Spleen (tissue), 7 donors: ENCODE results near the gene COIL.

Source experiments
- CTCF ChIP-seq, 11 experiments: fragments of 200-600 bp in 7 of 11; fragments of 450-650 bp in 4 of 11; sonication (generic) in 4 of 11; IDR thresholded peaks in 8 of 11; conservative IDR thresholded peaks in 3 of 11; 1 replicate in 7 of 11; 2 replicates in 4 of 11; pipeline versions ENCODE4 v1.4.0 to v1.8.0; 2016 to 2021; ENCODE audit warnings: antibody characterized with exemption in 11 of 11, inconsistent platforms in 4 of 11, mild to moderate bottlenecking in 1 of 11
- POLR2A ChIP-seq, 3 donors: fragments of 450-650 bp; IDR thresholded peaks; one replicate each; pipeline ENCODE4 v1.5.1; 2017; ENCODE audit warnings: antibody characterized with exemption in 3 of 3, mild to moderate bottlenecking in 1 of 3
- POLR2AphosphoS5 ChIP-seq, 3 donors: sonication (generic); formaldehyde crosslinking; IDR thresholded peaks; one replicate each; pipeline ENCODE4 v1.5.1; 2017; ENCODE audit warnings: antibody characterized with exemption in 3 of 3
- donor health status: DM: no; HTN: no; CAD: no; lungs with moderate emphysema.
- donor health status: DM: no; HTN: no; CAD: no.
- donor health status: DM: no; HTN: no; CAD: no.

DNA sequence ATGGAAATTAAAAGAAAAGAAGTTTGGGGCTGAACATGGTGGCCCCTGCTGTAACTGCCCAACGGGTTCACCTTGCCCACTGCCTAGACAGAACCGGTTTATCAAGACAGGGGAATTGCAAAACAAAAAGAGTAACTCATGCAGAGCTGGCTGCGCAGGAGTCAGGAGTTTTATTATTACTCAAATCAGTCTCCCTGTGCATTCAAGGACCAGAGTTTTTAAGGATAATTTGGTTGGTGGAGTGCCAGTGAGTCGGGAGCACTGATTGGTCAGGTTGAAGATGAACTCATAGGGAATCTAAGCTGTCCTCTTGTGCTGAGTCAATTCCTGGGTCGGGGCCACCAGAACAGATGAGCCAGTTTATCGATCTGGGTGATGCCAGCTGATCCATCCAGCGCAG lies 12.7 kb upstream of the COIL start:
- TF ChIP-seq POLR2AphosphoS5 (IDR thresholded peaks at IDR 0.05) = no peak
- no peak for TF ChIP-seq CTCF (IDR thresholded peaks at IDR 0.05 in 8 of 11, conservative IDR thresholded peaks at IDR 0.05 in 3 of 11)
- TF ChIP-seq POLR2A (IDR thresholded peaks at IDR 0.05) = no peak
